ENCODE data around the gene ZKSCAN7.
A peak's percentile ranks its signal among the peaks of the same experiment; 100 is the strongest.
"Not testable (repeated sequence)": the region's sequence is repeated elsewhere in the genome, so short reads cannot be mapped to it uniquely, and the experiment has no call there.

ZKSCAN7 gene
- total RNA-seq = 0.83 to 4.7 (median 2.3) reads per million in 4 donors

DNA sequence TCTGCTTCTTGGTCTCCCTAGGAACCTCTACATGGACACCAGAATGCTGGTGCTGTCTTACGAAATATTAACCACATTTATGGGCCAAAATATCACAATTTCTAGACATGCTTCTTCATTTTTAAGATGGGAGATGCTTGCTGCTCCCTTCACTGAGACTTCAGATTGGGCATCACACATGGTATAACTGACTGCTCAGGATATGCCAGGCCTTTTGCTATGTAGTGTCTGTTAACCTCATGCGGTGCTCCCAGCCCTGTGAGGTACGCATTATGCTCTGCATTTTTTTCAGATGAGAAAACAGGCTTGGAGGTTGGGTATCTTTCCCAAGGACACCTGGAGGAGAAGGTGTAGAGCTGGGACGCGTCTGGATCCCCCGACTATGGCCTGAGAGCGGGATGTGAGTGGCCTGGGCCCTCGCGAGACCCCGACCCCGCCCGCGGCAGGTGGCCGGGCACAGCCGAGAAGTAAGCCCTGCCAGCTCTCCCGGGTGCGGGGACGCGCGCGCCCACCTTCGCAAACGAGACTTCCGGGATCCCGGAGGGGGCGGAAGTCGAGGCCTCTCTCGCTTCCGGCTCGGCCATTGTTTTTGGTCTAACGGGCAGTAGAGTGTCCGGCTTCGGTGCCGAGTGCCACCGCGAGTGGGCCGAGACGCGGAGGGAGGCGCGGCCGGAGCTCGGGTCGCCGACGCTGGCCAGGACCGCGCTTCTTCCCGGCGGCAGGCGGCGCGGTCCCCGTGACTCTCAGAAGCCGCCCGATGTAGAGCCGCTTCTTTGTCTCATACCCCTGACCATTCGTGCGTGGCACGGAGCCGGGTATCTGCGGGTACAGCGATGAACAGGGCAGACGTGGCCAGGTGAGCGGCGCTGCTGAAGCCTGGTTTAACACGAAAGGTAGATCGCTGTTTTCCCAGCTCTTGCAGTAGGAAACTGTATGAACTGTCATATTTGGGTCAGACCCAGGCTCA lies at the start of gene ZKSCAN7:
TSS of gene ZKSCAN7 (plus strand) at position 568 of the 967 bp plus-strand sequence. CDS start 1,855 bp downstream, outside the sequence.
- peak; percentile 7 to 51 (median 21) for DNase-seq

GRCh38 chr3:44506556-44506955 lies 48.4 kb upstream of the ZKSCAN7 start:
- no peak for DNase-seq

- no peak for DNase-seq
Measured at GRCh38 chr3:44506961-44507360, 48.0 kb upstream of the ZKSCAN7 start.

DNA sequence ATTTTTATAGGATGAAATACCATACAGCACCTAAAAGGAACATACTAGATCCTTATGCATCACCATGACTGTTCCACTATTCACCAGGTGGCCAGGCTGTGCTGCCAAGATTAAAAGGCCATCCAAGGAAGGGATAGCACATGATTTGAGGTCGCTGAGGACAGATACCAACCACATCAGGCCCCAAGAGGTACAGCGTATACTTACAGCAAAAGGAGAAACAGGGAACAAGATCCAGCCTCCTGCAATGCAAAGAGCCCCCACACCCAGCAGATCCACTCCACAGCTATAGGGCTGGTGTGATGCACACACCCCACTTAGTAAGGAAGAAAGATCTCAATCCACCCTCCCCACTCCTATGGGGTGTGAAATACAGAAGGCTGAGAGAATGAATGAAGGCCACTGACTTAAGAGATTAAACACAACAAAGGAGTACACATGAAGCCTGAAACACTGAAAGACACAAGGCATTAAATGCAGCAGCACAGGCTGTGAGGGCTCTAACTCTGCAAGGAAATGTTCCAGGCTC lies 45.5 kb upstream of the ZKSCAN7 start:
- peak in 1 of 5 donors; percentile 8 for DNase-seq

- DNase-seq = peak in 1 of 5 donors; percentile 11
Measured at GRCh38 chr3:44510000-44510368, 45.0 kb upstream of the ZKSCAN7 start.

DNA sequence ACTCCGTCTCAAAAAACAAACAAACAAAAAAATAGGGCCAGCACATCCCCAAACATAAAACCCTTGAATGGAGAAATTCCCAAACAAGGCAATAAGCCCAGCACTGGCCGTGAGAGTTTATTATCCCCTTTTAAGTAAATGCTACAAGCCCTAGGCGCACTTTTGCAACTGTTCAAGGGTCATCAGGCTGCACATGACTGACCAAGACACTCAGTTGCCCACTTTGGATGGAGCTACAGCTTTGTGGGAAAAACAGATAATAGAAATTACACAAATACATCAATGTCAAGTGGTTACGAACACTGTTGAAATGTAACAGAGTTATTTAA lies 43.8 kb upstream of the ZKSCAN7 start:
- DNase-seq = no peak

- DNase-seq = no peak
Measured at GRCh38 chr3:44513513-44513912, 41.5 kb upstream of the ZKSCAN7 start.

- DNase-seq = no peak
Measured at GRCh38 chr3:44516230-44516629, 38.8 kb upstream of the ZKSCAN7 start.

- DNase-seq = no peak
Measured at GRCh38 chr3:44518782-44519156, 36.2 kb upstream of the ZKSCAN7 start.

- no peak for DNase-seq
Measured at GRCh38 chr3:44521721-44522120, 33.3 kb upstream of the ZKSCAN7 start.

GRCh38 chr3:44522494-44522933 lies 32.5 kb upstream of the ZKSCAN7 start:
- no peak for DNase-seq

DNA sequence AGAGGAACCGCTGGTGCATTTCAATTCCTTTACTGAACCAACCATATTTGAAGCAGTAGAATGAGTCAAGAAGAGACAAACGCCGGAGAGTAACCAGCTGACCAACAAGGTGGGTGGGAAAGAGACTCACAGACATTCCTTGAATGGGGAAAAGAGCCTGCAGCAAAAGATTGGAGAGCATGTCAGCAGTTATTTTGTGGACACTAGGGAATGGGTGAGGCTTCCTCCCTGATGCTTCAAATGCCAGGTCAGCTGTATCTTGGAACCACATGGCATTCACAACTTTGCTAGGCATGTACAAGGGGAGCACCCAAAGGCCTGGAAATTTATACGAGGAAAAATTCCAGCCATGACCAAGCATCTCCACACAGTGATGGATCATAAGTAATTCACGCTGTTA lies 29.9 kb upstream of the ZKSCAN7 start:
- no peak for DNase-seq

DNA sequence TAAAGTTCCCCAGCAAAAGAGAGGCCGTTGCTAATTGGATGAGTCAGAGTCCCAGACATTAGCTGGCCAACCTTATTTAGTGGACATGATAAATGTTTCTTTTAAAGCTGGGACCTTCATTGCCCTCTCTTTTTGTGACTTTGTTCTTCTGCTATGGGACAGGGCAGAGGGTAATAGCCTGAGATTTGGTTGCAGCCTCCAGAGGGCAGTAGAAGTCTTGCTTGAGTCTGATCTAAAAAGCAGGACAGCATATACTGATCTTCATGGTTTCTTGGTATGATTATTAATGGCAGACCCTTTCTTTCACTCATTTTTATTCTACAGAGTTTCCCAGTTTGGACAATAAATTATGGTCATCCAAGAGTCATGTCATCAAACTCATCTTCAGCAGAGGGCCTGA lies 25.1 kb upstream of the ZKSCAN7 start:
- DNase-seq = peak in 1 of 5 donors; percentile 20

- no peak for DNase-seq
Measured at GRCh38 chr3:44530911-44531310, 24.1 kb upstream of the ZKSCAN7 start.

DNA sequence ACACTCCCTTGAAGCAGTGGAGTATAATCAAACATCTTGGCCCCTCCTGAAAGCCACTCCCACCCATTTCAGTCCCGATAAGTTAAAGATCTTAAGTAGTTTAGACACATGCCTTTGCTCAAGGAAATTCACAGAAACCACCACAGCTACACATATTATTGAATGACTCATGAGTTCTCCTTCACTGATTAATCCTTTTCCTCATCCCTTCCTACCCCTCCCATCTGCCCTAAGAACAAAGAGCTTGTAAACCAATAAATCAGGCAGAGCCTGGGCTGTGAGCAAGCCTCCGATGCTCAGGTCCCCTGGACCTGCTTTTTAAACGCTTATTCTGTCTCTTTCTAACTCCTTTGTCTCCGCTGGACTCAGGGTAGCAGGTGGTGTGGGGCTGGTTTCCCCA lies 20.3 kb upstream of the ZKSCAN7 start:
- DNase-seq = not testable (repeated sequence)

DNA sequence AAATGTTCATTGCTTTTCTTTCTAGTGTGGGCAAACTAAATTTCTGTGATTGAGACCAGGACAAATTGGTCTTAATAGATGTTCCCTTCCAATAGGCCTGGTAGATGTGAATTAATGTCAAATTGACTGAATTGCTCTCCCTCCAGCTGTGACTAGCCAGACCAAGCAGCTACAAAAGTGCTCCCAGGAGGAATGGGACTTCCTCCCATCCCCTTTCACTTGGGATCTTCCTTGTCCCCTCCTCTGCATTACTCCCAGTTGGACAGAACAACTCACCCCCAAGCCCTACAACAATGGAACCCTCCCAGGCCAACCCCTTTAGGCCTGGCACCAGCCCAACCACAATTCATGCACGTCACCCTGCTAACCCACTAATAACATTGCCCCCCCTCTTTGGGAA lies 19.6 kb upstream of the ZKSCAN7 start:
- DNase-seq = no peak

GRCh38 chr3:44544811-44545210 lies 10.2 kb upstream of the ZKSCAN7 start:
- not testable (repeated sequence) for DNase-seq

DNA sequence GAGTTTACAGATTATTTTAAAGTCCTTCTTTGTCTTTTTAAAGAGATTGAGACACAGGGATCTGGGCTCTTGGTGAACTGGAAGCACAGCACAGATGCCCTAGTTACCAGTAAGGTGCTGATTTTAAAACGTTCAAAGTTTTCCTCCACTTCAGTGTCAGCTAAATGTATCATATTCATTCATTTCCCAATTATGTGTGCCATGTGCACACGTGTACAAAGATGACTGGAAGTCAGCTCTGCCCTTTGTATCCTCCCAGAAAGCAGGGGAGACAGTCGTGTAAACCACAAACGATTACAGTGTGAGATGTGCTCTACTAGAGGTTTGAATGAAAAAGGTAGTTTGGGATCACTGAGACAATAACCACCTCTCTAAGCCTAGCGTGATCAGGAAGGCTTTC lies 730 bp downstream of the ZKSCAN7 start:
- DNase-seq = peak in 1 of 5 donors; percentile 7

DNA sequence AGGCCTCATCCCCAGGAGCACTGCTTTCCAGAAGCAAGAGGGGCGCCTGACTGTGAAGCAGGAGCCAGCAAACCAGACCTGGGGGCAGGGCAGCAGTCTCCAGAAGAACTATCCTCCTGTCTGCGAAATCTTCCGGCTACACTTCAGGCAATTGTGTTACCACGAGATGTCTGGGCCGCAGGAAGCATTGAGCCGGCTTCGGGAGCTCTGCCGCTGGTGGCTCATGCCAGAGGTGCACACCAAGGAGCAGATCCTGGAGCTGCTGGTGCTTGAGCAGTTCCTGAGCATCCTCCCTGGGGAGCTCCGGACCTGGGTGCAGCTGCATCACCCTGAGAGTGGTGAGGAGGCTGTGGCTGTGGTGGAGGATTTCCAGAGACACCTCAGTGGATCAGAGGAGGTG lies 2.1 kb downstream of the ZKSCAN7 start:
- DNase-seq = no peak

- DNase-seq = no peak
Measured at GRCh38 chr3:44561076-44561475, 6.1 kb downstream of the ZKSCAN7 start.

DNA sequence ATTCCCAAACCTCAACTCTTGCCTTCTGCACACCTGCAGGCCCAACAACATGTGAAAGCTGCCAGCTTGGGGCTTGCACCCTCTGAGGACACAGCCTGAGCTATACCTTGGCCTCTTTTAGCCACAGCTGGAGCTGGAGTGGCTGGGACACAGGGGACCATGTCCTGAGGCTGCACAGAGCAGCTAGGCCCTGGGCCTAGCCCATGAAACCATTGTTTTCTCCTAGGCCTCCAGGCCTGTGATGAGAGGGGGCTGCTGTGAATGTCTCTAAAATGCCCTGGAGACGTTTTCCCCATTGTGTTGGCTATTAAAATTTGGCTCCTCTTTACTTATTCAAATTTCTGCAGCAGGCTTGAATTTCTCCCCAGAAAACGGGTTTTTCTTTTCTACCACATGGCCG lies 7.2 kb downstream of the ZKSCAN7 start:
- no peak for DNase-seq

DNA sequence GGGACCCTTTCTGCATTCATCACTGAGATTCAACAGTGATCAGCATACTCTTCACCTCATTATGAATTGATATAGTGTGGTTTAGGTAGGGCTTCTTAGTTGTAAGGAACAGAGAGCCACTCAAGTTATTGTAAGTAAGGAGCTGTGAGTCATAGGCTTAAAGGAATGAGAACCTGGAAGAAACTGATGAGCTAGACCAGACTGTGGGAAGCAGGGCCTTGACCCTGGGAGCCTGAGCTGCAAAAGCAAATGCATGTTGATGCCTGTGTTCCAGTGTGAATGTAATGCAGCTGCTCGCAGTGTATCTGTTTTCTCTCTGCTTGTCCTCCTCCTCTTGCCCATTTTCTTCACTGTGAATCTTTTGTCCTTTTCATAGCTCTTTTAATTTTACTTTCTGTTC lies 13.6 kb downstream of the ZKSCAN7 start:
- DNase-seq = no peak

DNA sequence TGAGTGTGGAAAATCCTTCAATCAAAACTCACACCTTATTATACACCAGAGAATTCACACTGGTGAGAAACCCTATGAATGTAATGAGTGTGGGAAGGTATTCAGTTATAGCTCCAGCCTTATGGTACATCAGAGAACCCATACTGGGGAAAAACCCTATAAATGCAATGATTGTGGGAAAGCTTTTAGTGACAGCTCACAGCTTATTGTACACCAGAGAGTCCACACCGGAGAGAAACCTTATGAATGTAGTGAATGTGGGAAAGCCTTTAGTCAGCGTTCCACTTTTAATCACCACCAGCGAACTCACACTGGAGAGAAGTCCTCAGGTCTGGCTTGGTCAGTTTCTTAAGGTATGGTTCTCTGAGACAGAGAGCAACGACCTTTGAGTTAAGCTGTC lies 16.0 kb downstream of the ZKSCAN7 start:
- no peak for DNase-seq

DNA sequence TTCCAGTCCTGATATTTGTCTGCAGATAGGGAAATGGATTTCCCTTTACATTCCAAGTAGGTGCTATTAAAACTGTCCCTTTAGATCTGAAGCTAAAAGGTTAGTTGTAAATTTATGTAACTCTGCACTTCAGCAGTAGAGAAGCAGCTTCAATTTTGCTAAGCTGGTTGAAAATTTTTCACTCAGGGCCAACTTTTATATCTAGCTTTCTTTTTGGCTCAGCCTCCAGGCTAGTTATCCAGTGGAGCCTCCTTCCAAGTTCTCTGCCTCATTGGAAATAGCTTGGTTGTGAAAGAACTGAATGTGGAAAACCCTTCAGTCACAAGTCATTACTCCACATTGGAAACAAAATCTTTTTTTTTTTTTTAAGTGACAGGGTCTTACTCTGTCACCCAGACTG lies 21.6 kb downstream of the ZKSCAN7 start:
- no peak for DNase-seq
